Skeletal muscle satellite cell (primary cell): ENCODE measurements around the gene MIS12.

ENCODE experiments used
- H3K27me3 ChIP-seq: 2 replicates; pipeline ENCODE4 v1.7.0; 2013; ENCODE audit warnings: low read length; ENCODE audit not compliant: control insufficient read depth, insufficient read depth
- H3K36me3 ChIP-seq: 2 replicates; pipeline ENCODE4 v1.7.0; 2013; ENCODE audit warnings: mild to moderate bottlenecking, control low read depth, low read length; ENCODE audit not compliant: insufficient read depth
- H3K4me1 ChIP-seq: 2 replicates; pipeline ENCODE4 v1.7.0; 2013; ENCODE audit warnings: low read length; ENCODE audit not compliant: control insufficient read depth, insufficient read depth
- H3K4me2 ChIP-seq: 2 replicates; pipeline ENCODE4 v1.7.0; 2013; ENCODE audit warnings: mild to moderate bottlenecking, low read length
- H3K4me3 ChIP-seq: 2 replicates; pipeline ENCODE4 v1.7.0; 2013; ENCODE audit warnings: low read length
- H3K9ac ChIP-seq: 2 replicates; pipeline ENCODE4 v1.7.0; 2013; ENCODE audit warnings: mild to moderate bottlenecking, low read depth, low read length, moderate library complexity
- H3K9me3 ChIP-seq: replicated peaks from 2 replicates; pipeline ENCODE4 v1.7.0; 2013; ENCODE audit warnings: mild to moderate bottlenecking, control low read depth, low read length

MIS12 gene

DNA sequence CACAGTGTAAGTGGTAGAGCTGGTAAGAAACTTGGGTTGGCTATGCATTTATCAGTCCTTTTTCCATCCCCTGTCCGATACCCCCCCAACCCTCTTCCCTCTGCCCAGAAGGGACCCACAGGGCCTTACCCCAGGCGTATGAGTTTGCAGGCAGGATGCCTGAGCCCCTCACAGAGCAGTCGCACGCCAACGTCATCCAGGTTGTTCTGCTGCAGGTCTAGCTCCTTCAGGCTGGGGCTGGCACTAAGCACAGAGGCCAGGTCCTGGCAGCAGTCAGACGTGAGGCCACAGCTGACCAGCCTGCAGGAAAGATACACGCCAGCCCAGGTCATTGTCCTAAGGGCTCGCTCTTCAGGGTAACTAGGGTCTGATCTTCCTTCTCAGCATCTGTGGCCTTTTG, 52.9 kb downstream of the MIS12 start:
- H3K27me3 ChIP-seq, result no peaks in the 10 kb centered on the region
- no peak overlapping the region for H3K4me2 ChIP-seq
- H3K4me1 ChIP-seq, result no peaks in the 10 kb centered on the region
- H3K36me3 ChIP-seq, result peaks cover 55% of the 10 kb centered on the region
- no peaks in the 10 kb centered on the region for H3K9me3 ChIP-seq
- no peak overlapping the region for H3K4me3 ChIP-seq
- H3K9ac ChIP-seq, result no peak overlapping the region

DNA sequence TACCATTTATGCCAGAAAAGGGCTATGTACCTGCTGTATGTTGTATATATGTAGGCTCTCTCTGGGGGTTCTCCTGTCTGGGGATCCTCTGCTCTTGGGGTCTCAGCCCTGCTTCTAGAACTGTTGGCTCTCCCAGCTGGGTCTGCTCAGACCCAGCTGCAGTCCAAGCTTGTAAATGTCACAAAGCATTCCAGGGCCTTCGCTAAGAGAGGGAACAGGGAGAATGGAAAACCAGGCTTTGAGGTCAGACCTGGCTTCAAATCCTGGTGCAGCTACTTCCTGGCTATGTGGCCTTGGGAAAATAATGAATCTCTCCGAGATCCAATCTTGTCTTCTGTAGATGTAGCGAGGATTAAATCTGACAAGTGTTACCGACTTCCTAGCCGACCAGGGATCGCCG, 54.0 kb downstream of the MIS12 start:
- Histone ChIP-seq H3K36me3 (peaks cover 62% of the 10 kb centered on the region), H3K4me3 (no peak overlapping the region), H3K27me3 (no peaks in the 10 kb centered on the region), H3K9me3 (no peaks in the 10 kb centered on the region), H3K4me2 (no peak overlapping the region), H3K4me1 (no peaks in the 10 kb centered on the region), H3K9ac (no peak overlapping the region)
